ENCODE data around the gene DHRS11. TPM values are rescaled to one million over a fixed set of nuclear protein-coding genes. Genes with fewer than 3 reads are reported as not detected.

Gene DHRS11
- total and polyA plus RNA-seq, 2 of the 8 experiments (the other 6 are each of a cell fraction or from before 2014, with no cell fraction given) = 29.5 to 63.3 TPM

DNA sequence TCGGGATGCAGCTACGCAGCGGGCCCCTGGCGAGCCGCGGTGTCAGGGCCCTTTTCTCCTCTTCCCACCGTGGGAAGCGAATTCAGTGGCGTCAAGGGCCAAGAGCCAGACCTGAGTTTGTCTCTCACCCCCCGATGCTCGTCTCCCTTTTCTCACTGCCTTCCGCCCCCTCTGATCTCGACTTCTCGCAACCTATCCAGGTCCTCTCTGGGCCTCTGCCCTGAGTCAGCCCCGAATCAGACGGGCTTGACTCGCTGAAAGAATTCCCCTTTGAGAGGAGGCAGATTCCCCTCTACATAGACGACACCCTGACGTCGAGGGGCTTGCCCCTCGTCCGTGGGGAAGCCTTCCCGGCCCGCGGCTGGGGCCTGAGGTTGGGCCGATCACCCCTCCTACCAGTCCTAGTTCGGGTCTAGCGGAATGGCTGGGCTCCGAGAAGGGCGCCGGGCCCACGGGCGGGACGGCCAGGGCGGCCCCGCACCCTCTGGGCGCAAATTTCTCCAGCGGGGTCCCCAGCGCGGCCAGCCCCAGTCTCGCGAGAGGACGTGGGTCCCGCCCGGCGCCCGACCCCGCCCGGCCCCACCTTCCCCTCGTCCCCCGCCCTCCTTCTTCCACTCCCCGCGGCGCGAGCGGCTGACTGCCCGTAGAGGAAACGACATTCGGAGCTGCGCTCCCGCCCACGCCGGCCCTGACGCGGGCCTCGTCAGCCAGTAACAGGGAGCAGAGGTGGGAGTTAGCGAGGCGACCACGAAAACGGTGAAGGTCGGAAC lies 47.2 kb upstream of the DHRS11 start, which contains the start of gene GGNBP2 (continued):
- TF ChIP-seq CHD7 (IDR thresholded peaks at IDR 0.05; ENCODE audit: insufficient replicate concordance, low read length) (no peak), RNF2 (IDR thresholded peaks at IDR 0.05; ENCODE audit: borderline replicate concordance, low read depth, low read length, missing control alignments, poor library complexity, severe bottlenecking) (no peak), MAFK (IDR thresholded peaks at IDR 0.05; ENCODE audit: low read depth, low read length) (no peak), SIN3A (conservative IDR thresholded peaks at IDR 0.05 in 1 of 2, IDR thresholded peaks at IDR 0.05 in 1 of 2; ENCODE audit: low read depth in 1 of 2, low read length in 2 of 2) (no peak; a peak in 1 of 4 replicates), CHD2 (IDR thresholded peaks at IDR 0.05; ENCODE audit: low read length) (peak; percentile 93), CEBPB (IDR thresholded peaks at IDR 0.05; ENCODE audit: low read depth, low read length) (no peak)
